ENCODE results near the gene KRT13.

DNA sequence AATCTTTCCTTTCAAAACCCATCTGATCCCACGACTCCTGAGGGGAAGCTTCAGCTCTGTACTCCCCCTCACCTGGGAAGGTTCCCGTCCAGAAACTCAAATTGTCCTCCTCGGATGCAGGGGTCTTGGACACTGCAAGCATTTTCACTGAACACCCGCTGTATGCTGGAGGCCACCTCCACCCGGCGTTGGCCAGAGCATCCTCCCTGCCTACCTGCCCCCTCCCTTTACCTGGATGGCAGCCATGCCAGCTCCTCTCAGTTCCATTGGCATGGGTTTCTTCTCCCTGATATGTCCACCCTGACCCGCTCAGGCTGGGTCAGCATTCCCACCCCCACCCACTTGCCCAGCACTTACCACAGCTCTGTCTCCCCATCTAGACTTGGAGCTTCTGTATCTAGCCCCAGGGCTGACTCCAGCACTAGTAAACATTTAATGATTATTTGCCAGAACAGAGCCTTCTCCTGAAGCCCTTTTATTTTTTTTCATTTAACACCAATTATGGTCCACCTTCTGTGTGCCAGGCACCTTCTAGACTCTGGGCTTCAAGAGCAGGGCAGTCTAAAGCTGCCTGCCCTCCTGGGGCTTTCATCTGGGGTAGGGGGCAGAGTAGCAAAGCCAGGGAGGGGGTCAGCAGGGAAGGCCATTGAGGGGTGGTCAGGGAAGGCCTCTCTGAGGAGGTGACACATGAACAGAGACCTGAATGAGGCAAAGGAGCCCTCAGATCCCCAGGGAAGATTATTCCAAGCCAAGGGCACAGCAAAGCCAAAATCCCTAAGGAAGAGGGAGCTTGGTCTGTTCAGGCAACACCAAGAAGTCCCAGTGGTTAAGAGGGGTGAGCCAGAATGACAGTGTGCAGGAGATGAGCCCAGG, 31.6 kb upstream of the KRT13 start:
- TF ChIP-seq, protein P1, sequence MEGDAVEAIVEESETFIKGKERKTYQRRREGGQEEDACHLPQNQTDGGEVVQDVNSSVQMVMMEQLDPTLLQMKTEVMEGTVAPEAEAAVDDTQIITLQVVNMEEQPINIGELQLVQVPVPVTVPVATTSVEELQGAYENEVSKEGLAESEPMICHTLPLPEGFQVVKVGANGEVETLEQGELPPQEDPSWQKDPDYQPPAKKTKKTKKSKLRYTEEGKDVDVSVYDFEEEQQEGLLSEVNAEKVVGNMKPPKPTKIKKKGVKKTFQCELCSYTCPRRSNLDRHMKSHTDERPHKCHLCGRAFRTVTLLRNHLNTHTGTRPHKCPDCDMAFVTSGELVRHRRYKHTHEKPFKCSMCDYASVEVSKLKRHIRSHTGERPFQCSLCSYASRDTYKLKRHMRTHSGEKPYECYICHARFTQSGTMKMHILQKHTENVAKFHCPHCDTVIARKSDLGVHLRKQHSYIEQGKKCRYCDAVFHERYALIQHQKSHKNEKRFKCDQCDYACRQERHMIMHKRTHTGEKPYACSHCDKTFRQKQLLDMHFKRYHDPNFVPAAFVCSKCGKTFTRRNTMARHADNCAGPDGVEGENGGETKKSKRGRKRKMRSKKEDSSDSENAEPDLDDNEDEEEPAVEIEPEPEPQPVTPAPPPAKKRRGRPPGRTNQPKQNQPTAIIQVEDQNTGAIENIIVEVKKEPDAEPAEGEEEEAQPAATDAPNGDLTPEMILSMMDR (IDR thresholded peaks at IDR 0.05) = no peak
- TF ChIP-seq POLR2A (IDR thresholded peaks at IDR 0.05) = no peak

Data from gastroesophageal sphincter (tissue), 3 donors.